K562 (cell line): ENCODE results near the gene STX1A. TPM values are rescaled to one million over a fixed set of nuclear protein-coding genes. Genes with fewer than 3 reads are reported as not detected.

Source experiments
- ATF6 ChIP-seq: sonication (generic); formaldehyde crosslinking; IDR thresholded peaks from 2 replicates; pipeline ENCODE4 v1.4.0; 2020; ENCODE audit warnings: mild to moderate bottlenecking, missing genetic modification reagents
- BCLAF1 ChIP-seq, 2 experiments: fragments of 450-650 bp in 1 of 2; IDR thresholded peaks; 2 replicates each; pipeline ENCODE4 v1.6.1; 2011 to 2017; ENCODE audit warnings: low read depth in 2 of 2, antibody characterized with exemption in 1 of 2, borderline replicate concordance in 1 of 2, low read length in 1 of 2, mild to moderate bottlenecking in 1 of 2, mixed read lengths in 1 of 2; ENCODE audit not compliant: control insufficient read depth in 1 of 2
- HDAC8 ChIP-seq: fragments of 450-650 bp; IDR thresholded peaks from 2 replicates; pipeline ENCODE4 v1.6.1; 2016; ENCODE audit warnings: mild to moderate bottlenecking, missing genetic modification characterization, moderate library complexity, missing compliant biosample characterization
- MED1 ChIP-seq: sonication (generic); formaldehyde crosslinking; IDR thresholded peaks from 2 replicates; pipeline ENCODE4 v1.8.1; 2023; ENCODE audit warnings: missing genetic modification reagents, borderline replicate concordance
- RB1 ChIP-seq: fragments of 450-650 bp; IDR thresholded peaks from 2 replicates; pipeline ENCODE4 v1.6.1; 2017; ENCODE audit warnings: low read depth, mild to moderate bottlenecking
- RFX5 ChIP-seq: IDR thresholded peaks from 2 replicates; pipeline ENCODE4 v1.6.1; 2011; ENCODE audit warnings: low read depth, mild to moderate bottlenecking, improper control_type of control experiment, low read length
- RNF2 ChIP-seq: sonication (generic); IDR thresholded peaks from 2 replicates; pipeline ENCODE4 v1.6.1; 2016
- SETDB1 ChIP-seq: IDR thresholded peaks from one replicate; pipeline ENCODE4 v1.6.1; 2012; ENCODE audit warnings: low read length, control low read depth, inconsistent platforms
- SP2 ChIP-seq: IDR thresholded peaks from 2 replicates; pipeline ENCODE4 v1.6.1; 2011; ENCODE audit warnings: mild to moderate bottlenecking, low read depth, low read length, moderate library complexity; ENCODE audit not compliant: poor library complexity, severe bottlenecking; ENCODE audit errors: extremely low read depth
- ZNF561 ChIP-seq: fragments of 450-650 bp; formaldehyde crosslinking; conservative IDR thresholded peaks from 2 replicates; pipeline ENCODE4 v1.4.0; 2020; ENCODE audit warnings: mild to moderate bottlenecking, moderate library complexity
- ZSCAN32 ChIP-seq: fragments of 450-650 bp; formaldehyde crosslinking; IDR thresholded peaks from 2 replicates; pipeline ENCODE4 v1.4.0; 2020; ENCODE audit warnings: mild to moderate bottlenecking, moderate library complexity
- polyA plus RNA-seq, 8 experiments: library from polyadenylated mRNA; depleted of rRNA in 4 of 8; stranded (reverse) in 5 of 8; unstranded in 3 of 8; fragments of >200 nt; fragmentation: Nextera tagmentation in 2 of 8; fragmentation: Illumina TruSeq in 1 of 8; extraction: Ambion mirVana in 2 of 8; extraction: Trizol in 1 of 8; gene quantifications; 2 replicates each; pipeline versions ENCODE4 v1.2.1 to v1.2.3, GENCODE V29; 2011 to 2014; ENCODE audit warnings: inconsistent platforms in 1 of 8, missing spikeins in 1 of 8
- total RNA-seq, 7 experiments: library from RNA; depleted of rRNA in 6 of 7; stranded (reverse); fragments of >200 nt in 6 of 7; fragmentation: Illumina TruSeq in 2 of 7; extraction: Trizol in 2 of 7; gene quantifications; 2 replicates each; pipeline versions ENCODE4 v1.2.1 to v1.2.3, GENCODE V29; 2011 to 2021; ENCODE audit warnings: low replicate concordance in 1 of 7
- TF ChIP-seq, protein P1 (sequence below): sonication (generic); formaldehyde crosslinking; IDR thresholded peaks from 2 replicates; pipeline ENCODE4 v1.8.1; 2022; ENCODE audit warnings: missing genetic modification reagents
- TF ChIP-seq, protein P2 (sequence below): fragments of 250-450 bp; sonication (Bioruptor Pico); IDR thresholded peaks from 2 replicates; pipeline ENCODE4 v1.8.0; 2021; ENCODE audit warnings: mild to moderate bottlenecking, moderate library complexity
- TF ChIP-seq, protein P3 (sequence below): fragments of 450-650 bp; IDR thresholded peaks from 2 replicates; pipeline ENCODE4 v1.6.1; 2017; ENCODE audit warnings: mild to moderate bottlenecking, moderate library complexity
- TF ChIP-seq, protein P4 (sequence below): fragments of 450-650 bp; IDR thresholded peaks from 2 replicates; pipeline ENCODE4 v1.6.1; 2016; ENCODE audit warnings: borderline replicate concordance

Gene STX1A
- total and polyA plus RNA-seq, 9 of the 15 experiments (the other 6 are each of a cell fraction or from before 2014, with no cell fraction given): 0.04 to 15.1 (median 6.3) TPM

- TF ChIP-seq, protein P1, sequence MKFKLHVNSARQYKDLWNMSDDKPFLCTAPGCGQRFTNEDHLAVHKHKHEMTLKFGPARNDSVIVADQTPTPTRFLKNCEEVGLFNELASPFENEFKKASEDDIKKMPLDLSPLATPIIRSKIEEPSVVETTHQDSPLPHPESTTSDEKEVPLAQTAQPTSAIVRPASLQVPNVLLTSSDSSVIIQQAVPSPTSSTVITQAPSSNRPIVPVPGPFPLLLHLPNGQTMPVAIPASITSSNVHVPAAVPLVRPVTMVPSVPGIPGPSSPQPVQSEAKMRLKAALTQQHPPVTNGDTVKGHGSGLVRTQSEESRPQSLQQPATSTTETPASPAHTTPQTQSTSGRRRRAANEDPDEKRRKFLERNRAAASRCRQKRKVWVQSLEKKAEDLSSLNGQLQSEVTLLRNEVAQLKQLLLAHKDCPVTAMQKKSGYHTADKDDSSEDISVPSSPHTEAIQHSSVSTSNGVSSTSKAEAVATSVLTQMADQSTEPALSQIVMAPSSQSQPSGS (CRISPR knock-in tag): no peak
- TF ChIP-seq SETDB1: no peak
- no peak for TF ChIP-seq SP2
- no peak for TF ChIP-seq ZSCAN32 (CRISPR knock-in tag)
- TF ChIP-seq RFX5: no peak
- TF ChIP-seq, protein P2, sequence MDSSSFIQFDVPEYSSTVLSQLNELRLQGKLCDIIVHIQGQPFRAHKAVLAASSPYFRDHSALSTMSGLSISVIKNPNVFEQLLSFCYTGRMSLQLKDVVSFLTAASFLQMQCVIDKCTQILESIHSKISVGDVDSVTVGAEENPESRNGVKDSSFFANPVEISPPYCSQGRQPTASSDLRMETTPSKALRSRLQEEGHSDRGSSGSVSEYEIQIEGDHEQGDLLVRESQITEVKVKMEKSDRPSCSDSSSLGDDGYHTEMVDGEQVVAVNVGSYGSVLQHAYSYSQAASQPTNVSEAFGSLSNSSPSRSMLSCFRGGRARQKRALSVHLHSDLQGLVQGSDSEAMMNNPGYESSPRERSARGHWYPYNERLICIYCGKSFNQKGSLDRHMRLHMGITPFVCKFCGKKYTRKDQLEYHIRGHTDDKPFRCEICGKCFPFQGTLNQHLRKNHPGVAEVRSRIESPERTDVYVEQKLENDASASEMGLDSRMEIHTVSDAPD: no peak
- TF ChIP-seq, protein P3, sequence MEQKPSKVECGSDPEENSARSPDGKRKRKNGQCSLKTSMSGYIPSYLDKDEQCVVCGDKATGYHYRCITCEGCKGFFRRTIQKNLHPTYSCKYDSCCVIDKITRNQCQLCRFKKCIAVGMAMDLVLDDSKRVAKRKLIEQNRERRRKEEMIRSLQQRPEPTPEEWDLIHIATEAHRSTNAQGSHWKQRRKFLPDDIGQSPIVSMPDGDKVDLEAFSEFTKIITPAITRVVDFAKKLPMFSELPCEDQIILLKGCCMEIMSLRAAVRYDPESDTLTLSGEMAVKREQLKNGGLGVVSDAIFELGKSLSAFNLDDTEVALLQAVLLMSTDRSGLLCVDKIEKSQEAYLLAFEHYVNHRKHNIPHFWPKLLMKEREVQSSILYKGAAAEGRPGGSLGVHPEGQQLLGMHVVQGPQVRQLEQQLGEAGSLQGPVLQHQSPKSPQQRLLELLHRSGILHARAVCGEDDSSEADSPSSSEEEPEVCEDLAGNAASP: no peak
- TF ChIP-seq ATF6 (CRISPR knock-in tag): no peak
- TF ChIP-seq MED1 (CRISPR knock-in tag): no peak
- TF ChIP-seq, protein P4, sequence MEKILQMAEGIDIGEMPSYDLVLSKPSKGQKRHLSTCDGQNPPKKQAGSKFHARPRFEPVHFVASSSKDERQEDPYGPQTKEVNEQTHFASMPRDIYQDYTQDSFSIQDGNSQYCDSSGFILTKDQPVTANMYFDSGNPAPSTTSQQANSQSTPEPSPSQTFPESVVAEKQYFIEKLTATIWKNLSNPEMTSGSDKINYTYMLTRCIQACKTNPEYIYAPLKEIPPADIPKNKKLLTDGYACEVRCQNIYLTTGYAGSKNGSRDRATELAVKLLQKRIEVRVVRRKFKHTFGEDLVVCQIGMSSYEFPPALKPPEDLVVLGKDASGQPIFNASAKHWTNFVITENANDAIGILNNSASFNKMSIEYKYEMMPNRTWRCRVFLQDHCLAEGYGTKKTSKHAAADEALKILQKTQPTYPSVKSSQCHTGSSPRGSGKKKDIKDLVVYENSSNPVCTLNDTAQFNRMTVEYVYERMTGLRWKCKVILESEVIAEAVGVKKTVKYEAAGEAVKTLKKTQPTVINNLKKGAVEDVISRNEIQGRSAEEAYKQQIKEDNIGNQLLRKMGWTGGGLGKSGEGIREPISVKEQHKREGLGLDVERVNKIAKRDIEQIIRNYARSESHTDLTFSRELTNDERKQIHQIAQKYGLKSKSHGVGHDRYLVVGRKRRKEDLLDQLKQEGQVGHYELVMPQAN: no peak
- TF ChIP-seq HDAC8 (tag): no peak
- TF ChIP-seq BCLAF1 (IDR thresholded peaks at IDR 0.05; ENCODE audit: borderline replicate concordance in 1 of 2, control insufficient read depth in 1 of 2, low read depth in 2 of 2, low read length in 1 of 2): 0 out of 4 replicates have a peak, but pooled peaks of 1 of the 2 experiments have one; percentile 48
- TF ChIP-seq RNF2: peak; percentile 79
- TF ChIP-seq ZNF561 (CRISPR knock-in tag): no peak
- peak; percentile 37; the same call in 1 of the 2 replicates for TF ChIP-seq RB1
Observed at GRCh38 chr7:73715648-73716317, 3.7 kb downstream of the STX1A start (continued).
